CD4-positive, alpha-beta T cell treated with Interleukin-21 for 1 hour (primary cell): ENCODE data around the gene GALNT3.

Experiments
- DNase-seq: peaks from one replicate; pipeline ENCODE4 v3.0.0-alpha.2; 2020

The GALNT3 gene

GRCh38 chr2:165720511-165720910, 73.5 kb downstream of the GALNT3 start:
- no peak for DNase-seq

GRCh38 chr2:165718610-165719210, 75.3 kb downstream of the GALNT3 start:
- DNase-seq, result no peak

- DNase-seq, result no peak
Measured at GRCh38 chr2:165716091-165716490, 78.0 kb downstream of the GALNT3 start.

GRCh38 chr2:165706960-165707487, 87.0 kb downstream of the GALNT3 start:
- no peak for DNase-seq

GRCh38 chr2:165701147-165701546, 92.9 kb downstream of the GALNT3 start:
- DNase-seq, result no peak

- DNase-seq, result no peak
Measured at GRCh38 chr2:165700531-165700930, 93.5 kb downstream of the GALNT3 start.

GRCh38 chr2:165699946-165700345, 94.1 kb downstream of the GALNT3 start:
- DNase-seq, result no peak

- DNase-seq, result peak; percentile 3
Measured at GRCh38 chr2:165698444-165698884, 95.6 kb downstream of the GALNT3 start.

- DNase-seq, result no peak
Measured at GRCh38 chr2:165697748-165698443, 96.2 kb downstream of the GALNT3 start.
